H1 (cell line): ENCODE measurements around the gene TCEA3. TPM values are rescaled to one million over a fixed set of nuclear protein-coding genes. Genes with fewer than 3 reads are reported as not detected.

Source experiments
- CTCF ChIA-PET: fragments of 300-600 bp; sonication (Branson Sonifier 250); formaldehyde crosslinking; loops from one replicate; lab custom pipeline; 2021; ENCODE audit not compliant: partially characterized antibody; lab: Charles Lee
- POLR2A ChIA-PET: fragments of 300-600 bp; sonication (Branson Sonifier 250); formaldehyde crosslinking; loops from one replicate; lab custom pipeline; 2021; ENCODE audit warnings: inconsistent platforms; ENCODE audit not compliant: partially characterized antibody; lab: Charles Lee
- DNase-seq, 2 experiments: peaks; one replicate each; pipeline versions ENCODE4 v3.0.0 to v3.0.0-alpha.2; 2010 to 2022; ENCODE audit warnings: low spot score in 2 of 2, low read depth in 1 of 2, mixed read lengths in 1 of 2
- FAIRE-seq: peaks from 2 replicates; lab custom pipeline; 2011; peaks lifted over from hg19 to GRCh38; lab: Jason Lieb, UNC
- H2AFZ ChIP-seq: 2 replicates; pipeline ENCODE4 v1.8.1; 2012; ENCODE audit warnings: low read length, inconsistent platforms
- H2AK5ac ChIP-seq: 2 replicates; pipeline ENCODE4 v1.6.1; 2013; ENCODE audit warnings: low read depth, low read length
- H2BK120ac ChIP-seq: replicated peaks from 2 replicates; pipeline ENCODE3; 2013; ENCODE audit warnings: low read depth, low read length, inconsistent platforms
- H2BK12ac ChIP-seq: 2 replicates; pipeline ENCODE4 v1.6.1; 2013; ENCODE audit warnings: low read depth, low read length
- H2BK15ac ChIP-seq: 2 replicates; pipeline ENCODE4 v1.6.1; 2013; ENCODE audit warnings: low read length
- H2BK20ac ChIP-seq: 2 replicates; pipeline ENCODE4 v1.6.1; 2013; ENCODE audit warnings: low read length
- H2BK5ac ChIP-seq: 2 replicates; pipeline ENCODE4 v1.6.1; 2013; ENCODE audit warnings: low read depth, low read length
- H3K14ac ChIP-seq: 2 replicates; pipeline ENCODE4 v1.6.1; 2013; ENCODE audit warnings: inconsistent platforms; ENCODE audit not compliant: insufficient read length
- H3K18ac ChIP-seq: 2 replicates; pipeline ENCODE4 v1.6.1; 2013; ENCODE audit warnings: low read length; ENCODE audit errors: extremely low read depth
- H3K23ac ChIP-seq: 2 replicates; pipeline ENCODE4 v1.6.1; 2013; ENCODE audit warnings: inconsistent platforms; ENCODE audit not compliant: insufficient read length
- H3K23me2 ChIP-seq: 2 replicates; pipeline ENCODE4 v1.6.1; 2013; ENCODE audit warnings: low read depth, low read length
- H3K27ac ChIP-seq: 2 replicates; pipeline ENCODE4 v1.6.1; 2011; ENCODE audit warnings: low read depth, low read length, inconsistent platforms
- H3K27me3 ChIP-seq, 4 experiments: replicated peaks in 1 of 4; 1 replicate in 1 of 4; 2 replicates in 3 of 4; pipeline versions ENCODE4 v1.6.1 to v1.8.1; 2011 to 2013; ENCODE audit warnings: low read length in 3 of 4, mild to moderate bottlenecking in 3 of 4, inconsistent platforms in 2 of 4, mixed read lengths in 2 of 4, moderate library complexity in 1 of 4; ENCODE audit not compliant: control insufficient read depth in 3 of 4, insufficient read depth in 3 of 4; ENCODE audit errors: extremely low read depth in 1 of 4
- H3K36me3 ChIP-seq, 4 experiments: 2 replicates each; pipeline versions ENCODE4 v1.6.1 to v1.8.1; 2011 to 2013; ENCODE audit warnings: mild to moderate bottlenecking in 4 of 4, low read length in 3 of 4, moderate library complexity in 2 of 4, control low read depth in 1 of 4, inconsistent platforms in 1 of 4; ENCODE audit not compliant: insufficient read depth in 4 of 4, control insufficient read depth in 2 of 4
- H3K4ac ChIP-seq: replicated peaks from 2 replicates; pipeline ENCODE3; 2013; ENCODE audit warnings: low read length, low read depth, mixed read lengths, inconsistent platforms; ENCODE audit not compliant: insufficient read length
- H3K4me1 ChIP-seq, 4 experiments: replicated peaks in 1 of 4; 1 replicate in 1 of 4; 2 replicates in 3 of 4; pipeline versions ENCODE4 v1.6.1 to v1.8.1; 2011 to 2013; ENCODE audit warnings: low read length in 3 of 4, inconsistent platforms in 2 of 4, mixed read lengths in 1 of 4; ENCODE audit not compliant: insufficient read depth in 4 of 4, control insufficient read depth in 3 of 4
- H3K4me2 ChIP-seq, 2 experiments: 2 replicates each; pipeline versions ENCODE4 v1.6.1 to v1.8.1; 2011 to 2013; ENCODE audit warnings: low read depth in 2 of 2, low read length in 2 of 2, control low read depth in 1 of 2, inconsistent platforms in 1 of 2, mild to moderate bottlenecking in 1 of 2; ENCODE audit not compliant: insufficient read depth in 1 of 2
- H3K4me3 ChIP-seq, 4 experiments: fragments of 200-600, 300-600 bp in 1 of 4; sonication (generic), shearing (Covaris generic), sonication (Bioruptor Twin) in 1 of 4; 2 replicates each; pipeline versions ENCODE4 v1.5.1 to v1.8.1; 2011 to 2016; ENCODE audit warnings: low read length in 4 of 4, low read depth in 3 of 4, control low read depth in 2 of 4, inconsistent platforms in 2 of 4, mild to moderate bottlenecking in 2 of 4, mixed read lengths in 1 of 4, moderate library complexity in 1 of 4; ENCODE audit not compliant: insufficient read depth in 2 of 4; ENCODE audit errors: extremely low read depth in 1 of 4
- H3K56ac ChIP-seq: replicated peaks from 2 replicates; pipeline ENCODE3; 2013; ENCODE audit warnings: low read depth, mild to moderate bottlenecking, mixed read lengths, low read length, inconsistent platforms; ENCODE audit not compliant: insufficient read length
- H3K79me1 ChIP-seq: 2 replicates; pipeline ENCODE4 v1.6.1; 2013; ENCODE audit warnings: low read depth, low read length, control low read depth
- H3K79me2 ChIP-seq, 2 experiments: 2 replicates each; pipeline versions ENCODE4 v1.6.1 to v1.8.1; 2012 to 2013; ENCODE audit warnings: low read length in 2 of 2, mild to moderate bottlenecking in 2 of 2, inconsistent platforms in 1 of 2; ENCODE audit not compliant: insufficient read depth in 2 of 2, control insufficient read depth in 1 of 2
- H3K9ac ChIP-seq, 4 experiments: replicated peaks in 1 of 4; 1 replicate in 1 of 4; 2 replicates in 3 of 4; pipeline versions ENCODE4 v1.6.1 to v1.8.1; 2011 to 2013; ENCODE audit warnings: low read depth in 3 of 4, low read length in 3 of 4, control low read depth in 2 of 4, mild to moderate bottlenecking in 2 of 4, moderate library complexity in 2 of 4, inconsistent platforms in 1 of 4; ENCODE audit errors: extremely low read depth in 1 of 4
- H3K9me3 ChIP-seq, 2 experiments: 2 replicates each; pipeline versions ENCODE4 v1.6.1 to v1.8.1; 2012 to 2013; ENCODE audit warnings: mild to moderate bottlenecking in 2 of 2, moderate library complexity in 2 of 2, control low read depth in 1 of 2, inconsistent platforms in 1 of 2, low read depth in 1 of 2, low read length in 1 of 2, mixed read lengths in 1 of 2; ENCODE audit not compliant: insufficient read depth in 2 of 2
- H4K20me1 ChIP-seq, 2 experiments: replicated peaks in 1 of 2; 2 replicates each; pipeline versions ENCODE3 to v1.8.1; 2011 to 2013; ENCODE audit warnings: inconsistent platforms in 2 of 2, low read length in 2 of 2, mild to moderate bottlenecking in 1 of 2; ENCODE audit not compliant: insufficient read depth in 2 of 2, control insufficient read depth in 1 of 2
- H4K5ac ChIP-seq: 2 replicates; pipeline ENCODE4 v1.6.1; 2013; ENCODE audit warnings: low read length, low read depth, mixed read lengths, inconsistent platforms; ENCODE audit not compliant: insufficient read length
- H4K8ac ChIP-seq: 2 replicates; pipeline ENCODE4 v1.8.0; 2013; ENCODE audit warnings: mild to moderate bottlenecking, moderate library complexity, low read length, inconsistent platforms; ENCODE audit not compliant: insufficient read depth; ENCODE audit errors: extremely low read depth
- H4K91ac ChIP-seq: replicated peaks from 2 replicates; pipeline ENCODE3; 2013; ENCODE audit warnings: low read length, mixed read lengths, inconsistent platforms; ENCODE audit not compliant: insufficient read length
- SAP30 ChIP-seq: fragments of 300-600 bp; sonication (generic); IDR thresholded peaks from 2 replicates; pipeline ENCODE4 v1.7.1; 2012; ENCODE audit warnings: low read length, moderate library complexity, mild to moderate bottlenecking, inconsistent platforms; ENCODE audit not compliant: insufficient read depth, insufficient replicate concordance
- WGBS, 2 experiments: shearing (Covaris generic) in 1 of 2; methylation state at CpG; one replicate each; pipeline versions ENCODE4 v1.1.6 to v1.1.7; 2013 to 2015; ENCODE audit warnings: low lambda C conversion rate in 2 of 2, mixed read lengths in 2 of 2, inconsistent platforms in 1 of 2, low coverage in 1 of 2, missing lambda C conversion rate in 1 of 2; ENCODE audit not compliant: insufficient replicate concordance in 2 of 2, insufficient coverage in 1 of 2, insufficient read length in 1 of 2; ENCODE audit errors: extremely low coverage in 1 of 2, missing lambda C conversion rate in 1 of 2; 5-methylcytosine and 5-hydroxymethylcytosine counted together
- polyA plus RNA-seq, 7 experiments: library from polyadenylated mRNA; depleted of rRNA in 3 of 7; stranded (reverse) in 5 of 7; unstranded in 2 of 7; fragments of >200 nt in 5 of 7; fragments of 200-250 nt in 2 of 7; gene quantifications; 1 replicate in 5 of 7; 2 replicates in 1 of 7; 4 replicates in 1 of 7; pipeline versions ENCODE4 v1.2.1 to v1.2.3, GENCODE V29; 2011 to 2013; ENCODE audit warnings: missing spikeins in 2 of 7, mixed read lengths in 2 of 7
- total RNA-seq: library from RNA; stranded (reverse); fragmentation: NEBNext Ultra II Directional; extraction: Animal tissue kit (Norgen Biotek cat#: 25700); gene quantifications from 2 replicates; pipeline ENCODE4 v1.2.1, GENCODE V29; 2021

Gene TCEA3
- total and polyA plus RNA-seq, 2 of the 8 experiments (the other 6 are each of a cell fraction or from before 2014, with no cell fraction given), result 0.08 TPM; not detected in 1

GRCh38 chr1:23461050-23461449 is 36.5 kb upstream of the TCEA3 start:
- no peak overlapping the region for H4K5ac ChIP-seq
- H3K4me3 ChIP-seq, result no peak overlapping the region
- no peak overlapping the region for H3K4ac ChIP-seq
- peaks cover 7% of the 10 kb centered on the region for H3K79me1 ChIP-seq
- H3K9me3 ChIP-seq, result 0 out of 4 replicates have a peak, but pooled peaks cover 0 to 2% of the 10 kb centered on the region in 2 experiments
- no peak overlapping the region for H4K91ac ChIP-seq
- H2BK5ac ChIP-seq, result no peak overlapping the region
- H2AFZ ChIP-seq, result no peak overlapping the region
- H3K23me2 ChIP-seq, result no peaks in the 10 kb centered on the region
- H3K18ac ChIP-seq, result no peak overlapping the region
- no peaks in the 10 kb centered on the region; a peak in 1 of 8 replicates for H3K36me3 ChIP-seq
- 84% methylated on average over 3 of the region's 3 CpGs; no CpG with 5 or more reads in 1 of the 2 experiments for WGBS, 2 experiments
- H3K23ac ChIP-seq, result no peak overlapping the region
- no peak overlapping the region for H3K4me2 ChIP-seq
- H3K27me3 ChIP-seq, result no peaks in the 10 kb centered on the region
- H4K20me1 ChIP-seq, result peaks cover 0 to 11% of the 10 kb centered on the region in 2 experiments
- H3K56ac ChIP-seq, result no peak overlapping the region
- CTCF ChIA-PET, result no interaction called here
- H2BK120ac ChIP-seq, result no peak overlapping the region
- H3K4me1 ChIP-seq, result no peaks in the 10 kb centered on the region
- H3K79me2 ChIP-seq, result peaks cover 0 to 5% of the 10 kb centered on the region in 2 experiments; a peak in 1 of 4 replicates
- H3K27ac ChIP-seq, result no peak overlapping the region
- FAIRE-seq, result no peak
- no peak overlapping the region for H2BK20ac ChIP-seq
- no peak overlapping the region for H4K8ac ChIP-seq
- POLR2A ChIA-PET, result interaction anchor here (1.3 kb wide), 1 partner anchor 23 kb away, joined by 5 read pairs; the partner anchor contains the start of gene ASAP3
- H2AK5ac ChIP-seq, result no peak overlapping the region
- H3K9ac ChIP-seq, result no peak overlapping the region
- no peak overlapping the region for H2BK12ac ChIP-seq
- H3K14ac ChIP-seq, result no peak overlapping the region
- H2BK15ac ChIP-seq, result no peak overlapping the region
- no peak for DNase-seq
- TF ChIP-seq SAP30, result no peak
